ENCODE results near the gene ADGB.
"Not testable (repeated sequence)": the region's sequence is repeated elsewhere in the genome, so short reads cannot be mapped to it uniquely, and the experiment has no call there.

The ADGB gene

DNA sequence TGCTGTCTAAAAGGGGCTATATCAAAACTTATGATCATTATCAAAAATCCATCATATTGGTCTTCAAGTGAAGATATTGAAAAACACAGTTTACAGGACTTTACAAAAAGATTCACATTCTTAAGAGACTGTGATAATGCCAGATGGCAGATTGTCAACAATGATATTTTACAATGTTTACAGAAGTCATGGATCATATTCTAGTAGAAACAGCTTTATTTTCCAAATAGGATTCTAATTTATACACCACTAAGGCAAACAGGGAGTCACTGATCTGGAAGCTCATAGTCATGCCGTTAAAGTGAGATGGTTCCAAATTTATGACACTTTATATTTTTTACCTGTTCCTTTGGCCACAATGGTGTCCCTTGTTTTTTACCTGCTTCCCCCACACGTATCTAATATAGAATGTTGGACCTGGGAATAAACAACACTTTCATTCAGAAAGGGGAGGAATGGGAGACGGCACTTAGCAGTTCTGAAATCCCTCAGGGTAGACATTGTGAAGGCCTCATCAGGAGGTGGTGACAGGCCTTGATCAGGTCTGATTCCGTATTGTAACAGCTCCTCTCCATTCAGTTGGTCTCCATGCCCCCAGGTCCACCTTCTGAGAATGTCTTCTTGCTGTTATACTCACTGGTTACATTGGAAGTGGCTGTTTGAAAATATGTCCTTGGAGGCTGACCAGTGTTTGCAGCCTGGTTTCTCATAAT lies 228.6 kb downstream of the ADGB start:
- no peak for DNase-seq

DNA sequence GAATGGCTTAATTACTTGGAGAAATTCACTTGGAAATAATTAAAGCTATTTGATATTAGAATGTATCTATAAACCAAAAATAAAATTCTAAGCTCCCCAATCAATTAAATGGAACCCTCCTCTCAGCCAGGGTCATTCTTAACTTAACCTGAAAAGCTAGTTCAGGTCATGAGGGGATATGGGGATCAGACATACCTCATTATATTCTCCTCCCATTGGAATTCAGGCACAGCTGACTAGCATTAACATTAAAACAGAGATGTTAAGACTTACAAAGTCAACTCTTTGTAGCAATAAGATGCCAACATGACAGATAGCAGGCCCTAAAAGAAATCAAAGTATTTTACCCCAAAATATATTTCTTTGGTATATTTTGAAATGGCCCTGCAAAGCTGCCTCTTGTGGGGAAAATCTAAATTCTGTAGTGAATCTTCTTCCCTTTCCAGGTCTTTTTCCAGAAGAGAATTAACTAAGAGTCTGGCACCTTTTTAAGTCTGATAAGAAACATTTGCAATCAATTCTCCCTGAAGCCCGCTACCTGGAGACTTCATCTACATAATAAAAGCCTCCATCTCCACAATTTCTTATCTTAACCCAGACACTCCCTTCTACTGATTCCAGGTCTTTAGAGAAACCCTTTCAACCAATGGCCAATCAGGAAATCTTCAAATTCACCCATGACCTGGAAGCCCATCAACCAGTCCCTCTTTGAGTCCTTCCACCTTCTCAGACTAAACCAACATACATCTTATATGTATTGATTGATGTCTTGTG lies 231.2 kb downstream of the ADGB start:
- DNase-seq: no peak

DNA sequence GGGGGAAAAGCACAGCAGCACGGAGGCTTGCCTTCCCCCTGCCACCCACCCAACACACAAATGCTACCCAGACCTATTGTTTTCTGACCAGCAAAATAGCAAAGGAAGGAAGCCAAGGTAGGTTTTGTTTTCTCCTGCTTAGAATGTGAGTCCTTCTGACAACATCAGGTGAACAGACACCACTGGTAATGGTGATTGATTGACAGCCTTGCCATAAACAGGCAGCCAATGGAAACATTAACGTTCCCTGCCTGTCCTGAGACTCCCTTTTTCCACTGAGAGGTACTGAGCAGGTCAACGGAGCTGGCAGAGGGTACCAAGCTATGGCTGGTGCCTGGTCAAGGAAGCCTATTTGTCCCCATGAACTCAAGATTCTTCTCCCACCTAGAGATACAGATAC lies 234.4 kb downstream of the ADGB start:
- no peak for DNase-seq

DNA sequence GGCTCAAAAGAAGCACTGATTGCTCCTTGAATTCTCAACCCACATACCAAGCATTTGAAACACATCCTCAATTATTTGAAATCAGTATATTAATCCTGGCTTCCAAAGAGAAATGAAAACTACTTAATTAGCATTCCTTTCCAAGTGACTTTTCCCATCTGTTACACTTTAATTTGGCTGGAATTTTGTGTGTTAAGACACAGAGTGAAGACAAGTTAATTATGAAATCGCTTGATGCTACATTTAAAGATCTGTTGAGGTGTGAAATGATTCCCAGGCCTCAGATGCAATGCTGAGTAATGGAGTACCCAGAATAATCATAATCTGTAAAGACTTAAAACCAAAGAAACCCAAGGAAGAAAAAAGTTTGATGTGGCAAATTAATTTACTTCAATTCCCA lies 241.4 kb downstream of the ADGB start:
- no peak for DNase-seq

DNA sequence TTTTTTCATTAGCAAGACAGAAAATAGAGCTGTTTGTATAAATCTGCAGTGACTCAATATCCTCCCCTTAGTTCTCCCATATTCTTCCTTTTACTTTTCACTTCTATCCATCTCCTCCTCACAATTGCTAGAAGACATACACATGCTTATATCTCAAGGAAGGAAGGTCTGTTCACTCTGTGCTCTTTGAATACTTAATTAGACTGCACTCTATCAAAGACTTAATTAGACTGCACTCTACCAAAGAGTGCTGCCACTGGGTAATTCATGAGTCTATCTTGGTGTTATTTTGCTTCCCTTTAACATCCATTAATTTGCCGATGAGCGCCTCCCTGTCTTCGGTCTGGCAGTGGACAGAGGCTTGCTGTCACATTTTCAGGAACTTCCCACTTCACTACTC lies 241.9 kb downstream of the ADGB start:
- no peak for DNase-seq

DNA sequence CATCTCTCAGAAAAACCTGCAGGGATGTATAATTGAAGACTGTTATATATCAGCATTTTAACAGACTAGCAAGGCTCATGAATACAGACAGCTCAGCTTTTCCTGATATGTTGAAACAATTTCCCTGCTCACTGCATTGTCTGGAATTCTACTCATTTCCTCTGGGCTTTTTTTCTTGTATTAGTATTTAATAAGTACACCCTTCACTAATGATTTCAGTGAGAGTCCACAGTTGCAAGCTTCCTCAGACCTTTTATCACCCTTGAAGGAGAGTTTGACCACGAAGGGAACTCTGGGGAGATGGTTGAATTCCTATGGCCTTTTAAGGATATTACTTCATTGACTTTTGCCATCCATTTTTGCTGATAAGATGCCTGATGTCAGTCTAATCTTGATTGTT lies 248.7 kb downstream of the ADGB start:
- DNase-seq: no peak

DNA sequence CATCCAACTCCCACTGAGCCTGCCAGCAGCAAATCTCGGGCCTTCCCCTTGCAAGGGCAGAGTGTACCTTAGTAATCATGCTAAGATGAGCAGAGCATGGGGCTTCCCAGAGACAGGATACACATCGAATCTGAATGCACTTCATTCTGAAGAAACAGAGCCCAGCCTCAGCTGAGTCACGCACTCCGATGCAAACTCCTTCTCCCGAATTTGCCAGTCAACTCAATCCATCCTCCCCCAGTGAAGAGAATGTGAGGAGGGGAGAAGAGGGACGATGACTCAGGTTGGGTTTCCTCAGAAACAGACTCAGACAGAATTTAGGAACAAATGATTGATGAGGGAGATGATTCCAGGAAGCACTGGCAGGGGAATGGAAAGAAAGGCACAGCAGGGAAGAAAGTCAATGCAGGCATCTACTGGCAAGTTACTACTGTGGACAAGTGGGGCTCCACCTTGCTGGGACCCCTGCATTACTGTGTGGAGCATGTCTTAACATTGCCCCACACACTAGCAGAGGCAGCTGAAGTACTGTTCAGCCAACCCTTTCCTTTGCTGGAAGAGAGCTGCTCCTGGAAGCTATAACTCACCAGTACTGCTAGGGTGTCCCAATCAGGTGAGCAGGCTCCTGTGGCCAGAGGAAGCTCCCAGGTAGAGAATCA lies 251.6 kb downstream of the ADGB start:
- DNase-seq: no peak

DNA sequence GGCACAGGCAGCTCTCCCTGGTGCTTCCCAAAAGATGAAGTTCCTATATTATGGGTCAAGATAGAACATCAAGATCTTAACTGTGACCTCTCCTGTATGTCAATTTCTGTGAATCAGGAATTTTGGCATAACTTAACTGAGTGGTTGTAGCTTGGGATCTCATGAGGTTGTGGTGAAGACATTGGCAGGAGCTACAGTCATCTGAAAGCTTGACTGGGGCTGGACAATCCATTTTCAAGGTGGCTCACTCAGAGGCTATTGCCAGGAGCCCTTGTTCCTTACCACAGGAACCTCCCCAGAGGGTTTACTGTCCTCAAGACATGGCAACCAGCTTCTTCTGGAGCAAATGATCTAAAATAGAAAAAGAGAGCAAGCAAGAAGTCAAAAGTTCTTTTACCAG lies 252.2 kb downstream of the ADGB start:
- DNase-seq: no peak

DNA sequence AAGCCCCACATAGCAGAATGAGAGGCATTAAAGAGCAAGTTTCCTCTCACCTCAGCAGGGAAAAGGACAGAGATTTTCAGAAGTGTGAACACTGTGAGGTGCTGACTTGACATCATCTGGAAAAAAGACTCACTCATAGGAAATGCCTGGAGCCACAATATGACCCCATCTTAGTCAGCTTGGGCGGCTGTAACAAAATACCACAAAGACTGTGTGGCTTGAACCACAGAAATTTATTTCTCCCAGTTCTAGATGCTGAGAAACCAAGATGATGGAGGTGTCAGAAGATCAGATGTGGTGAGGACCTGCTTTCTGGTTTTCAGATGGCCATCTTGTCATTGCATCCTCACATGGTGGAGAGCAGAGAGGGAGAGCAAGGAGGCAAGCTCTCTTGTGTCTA lies 253.1 kb downstream of the ADGB start:
- no peak for DNase-seq

DNA sequence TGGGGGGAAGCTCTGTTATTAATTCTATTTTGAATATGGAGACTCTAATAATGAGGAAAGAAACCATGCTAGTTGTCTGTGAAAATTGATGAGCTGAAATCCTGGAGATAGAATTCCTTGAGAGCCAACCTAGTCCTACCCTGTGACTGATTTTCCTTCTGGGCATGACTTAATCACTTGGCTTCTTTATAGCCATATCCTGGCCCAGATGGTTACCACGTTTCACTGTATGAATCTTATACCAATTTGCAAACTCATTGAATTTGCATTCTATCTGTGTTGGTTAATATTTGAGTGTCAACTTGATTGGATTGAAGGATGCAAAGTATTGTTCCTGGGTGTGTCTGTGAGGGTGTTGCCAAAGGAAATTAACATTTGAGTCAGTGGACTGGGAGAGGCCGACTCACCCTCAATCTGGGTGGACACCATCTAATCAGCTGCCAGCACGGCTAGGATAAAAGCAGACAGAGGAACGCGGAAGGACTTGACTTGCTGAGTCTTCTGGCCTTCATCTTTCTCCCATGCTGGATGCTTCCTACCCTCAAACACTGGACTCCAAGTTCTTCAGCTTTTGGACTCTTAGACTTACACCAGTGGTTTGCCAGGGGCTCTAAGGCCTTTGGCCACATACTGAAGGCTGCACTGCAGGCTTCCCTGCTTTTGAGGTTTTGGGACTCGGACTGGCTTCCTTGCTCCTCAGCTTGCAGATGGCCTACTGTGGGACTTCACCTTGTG lies 255.9 kb downstream of the ADGB start:
- DNase-seq: not testable (repeated sequence)

DNA sequence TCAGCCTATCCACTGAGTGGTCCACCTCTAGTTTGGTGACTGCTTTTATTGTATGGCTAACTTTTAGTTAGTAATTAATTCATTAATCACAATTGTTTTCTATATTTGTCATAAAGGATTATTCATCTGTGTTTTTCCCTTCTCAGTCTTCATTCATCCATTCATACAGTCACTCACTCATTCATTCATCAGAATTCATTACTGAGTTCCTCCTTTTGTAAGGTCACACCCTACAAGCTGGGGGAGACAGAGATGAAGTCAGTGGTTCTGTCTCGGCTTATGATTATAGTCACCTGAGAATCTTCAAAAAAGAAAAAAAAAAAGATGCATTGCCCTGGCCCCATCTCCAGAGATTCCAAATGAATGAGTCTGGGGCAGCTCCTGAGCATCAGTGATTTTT lies 257.1 kb downstream of the ADGB start:
- no peak for DNase-seq

DNA sequence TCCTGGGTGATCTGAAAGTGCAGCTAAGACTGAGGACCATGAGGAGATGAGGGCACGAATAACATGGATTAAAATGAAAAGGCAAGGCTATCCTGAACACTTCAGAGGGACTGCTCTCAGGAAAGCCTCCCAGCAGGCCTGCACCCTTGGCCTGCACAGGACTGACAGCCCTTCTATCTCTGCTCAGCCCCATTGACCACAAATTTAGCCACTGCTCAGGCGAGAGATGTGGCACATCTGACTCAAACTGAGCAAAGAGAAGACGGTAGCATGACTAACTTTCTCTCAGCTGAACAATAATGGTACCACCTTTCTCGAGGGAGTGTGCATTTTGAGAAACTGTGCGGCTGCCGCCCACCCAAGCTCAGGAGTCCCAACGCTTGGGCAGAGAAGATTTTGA lies 257.5 kb downstream of the ADGB start:
- no peak for DNase-seq

DNA sequence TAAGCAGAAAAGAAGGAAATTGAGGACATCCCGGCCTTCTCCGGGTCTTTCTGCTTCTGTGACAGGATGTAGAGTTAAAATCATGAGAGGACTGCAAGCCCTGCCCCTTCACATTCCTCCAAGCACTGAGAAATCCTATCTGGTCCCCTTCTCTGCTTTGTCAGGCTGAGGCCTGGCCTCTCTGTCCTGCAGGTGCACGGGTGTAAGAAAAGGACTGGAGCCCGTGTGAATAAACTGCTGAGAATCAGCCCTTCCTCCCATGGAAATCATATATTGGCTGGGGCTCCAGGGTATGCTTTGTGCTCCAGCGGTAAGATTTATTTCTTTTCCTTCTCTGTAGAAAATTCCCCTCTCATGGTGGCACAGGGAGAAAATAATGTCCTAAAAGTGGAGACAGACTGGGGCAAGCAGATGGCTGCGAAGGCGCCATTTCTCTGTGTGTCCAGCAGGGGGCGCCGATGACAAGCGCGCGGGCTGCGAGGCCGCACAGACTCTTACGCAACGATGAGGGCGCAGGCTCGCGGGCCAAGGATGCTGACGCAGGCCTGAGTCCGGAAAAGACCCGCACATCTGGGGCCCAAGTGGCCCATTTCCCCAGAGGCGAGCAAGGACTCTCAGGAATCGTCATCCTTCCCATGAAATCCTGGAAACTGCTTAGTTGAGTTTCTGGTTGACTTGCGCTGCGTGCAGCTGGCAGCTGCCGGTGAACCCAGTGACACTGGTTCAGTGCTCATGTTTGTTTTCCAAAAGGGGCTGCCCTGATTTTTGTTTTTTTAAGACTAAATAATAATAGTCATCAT lies 258.6 kb downstream of the ADGB start:
- DNase-seq: peak; percentile 77 to 93

DNA sequence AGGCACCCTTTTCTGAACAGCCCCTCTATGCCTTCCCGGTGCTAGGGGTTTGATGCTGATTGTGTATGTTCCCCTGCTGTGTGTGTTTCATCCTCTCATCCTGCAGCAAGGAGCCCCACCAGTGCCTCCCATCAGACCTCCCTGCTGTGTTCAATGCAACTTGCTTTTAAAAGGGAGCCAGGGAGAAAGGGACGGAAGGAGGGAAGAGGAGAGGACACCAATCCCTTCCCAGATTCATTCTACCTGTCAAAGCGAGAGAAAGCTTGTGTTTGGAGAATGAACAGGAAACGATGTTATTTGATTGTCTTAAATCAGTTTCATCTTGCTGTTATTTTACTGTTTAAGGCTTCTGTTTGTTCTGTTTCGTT lies 259.2 kb downstream of the ADGB start:
- DNase-seq: peak; percentile 65 to 68

DNA sequence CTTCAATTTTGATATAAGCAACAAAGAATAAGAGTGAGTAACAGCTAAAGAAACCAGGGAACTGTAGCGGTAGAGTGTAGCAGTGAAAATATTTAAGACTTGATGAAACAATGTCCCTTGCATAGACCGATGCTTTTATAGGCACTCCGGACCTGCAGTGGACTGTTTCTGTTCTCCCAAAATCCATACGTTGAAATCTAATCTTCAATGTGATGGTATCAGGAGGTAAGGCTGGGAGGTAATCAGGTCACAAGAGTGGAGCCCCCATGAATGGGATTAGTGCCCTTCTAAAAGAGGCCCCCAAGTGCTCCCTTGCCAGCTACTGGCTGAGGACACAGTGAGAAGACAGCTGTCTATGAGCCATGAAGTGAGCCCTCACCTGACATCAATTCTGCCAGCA lies 260.4 kb downstream of the ADGB start:
- no peak for DNase-seq

DNA sequence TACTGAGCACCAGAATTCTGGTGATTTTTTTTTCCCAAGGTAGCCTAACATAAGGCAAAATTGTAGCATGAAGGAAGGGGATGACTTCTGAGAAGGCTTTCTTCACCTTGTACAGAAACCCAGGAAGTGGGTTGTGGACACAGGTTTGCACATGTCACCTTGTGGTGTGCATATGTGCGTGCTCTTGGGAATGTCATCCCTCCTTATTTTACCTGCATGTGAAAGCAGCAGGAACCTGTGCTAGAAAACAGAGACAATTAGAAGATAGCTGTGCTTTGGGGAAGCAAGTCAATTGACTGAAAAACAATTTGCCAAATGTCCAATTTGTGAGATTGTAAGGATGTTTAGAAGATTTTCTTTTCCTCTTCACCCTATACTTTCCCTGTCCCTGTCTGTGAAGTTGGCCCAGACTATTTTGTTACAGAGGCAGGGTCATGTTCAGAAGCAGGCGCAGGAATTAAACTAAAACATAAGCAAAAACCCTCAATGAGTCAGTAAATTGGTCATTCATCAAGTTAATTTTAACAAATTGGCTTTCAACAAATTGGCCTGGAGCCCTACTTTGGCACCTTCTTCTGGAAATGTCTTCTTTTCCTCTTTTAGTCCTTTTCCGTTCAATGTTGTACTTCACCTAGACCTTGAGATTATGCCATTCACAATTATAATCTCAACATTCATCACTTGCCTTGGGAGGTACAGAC lies 261.2 kb downstream of the ADGB start:
- DNase-seq: no peak

DNA sequence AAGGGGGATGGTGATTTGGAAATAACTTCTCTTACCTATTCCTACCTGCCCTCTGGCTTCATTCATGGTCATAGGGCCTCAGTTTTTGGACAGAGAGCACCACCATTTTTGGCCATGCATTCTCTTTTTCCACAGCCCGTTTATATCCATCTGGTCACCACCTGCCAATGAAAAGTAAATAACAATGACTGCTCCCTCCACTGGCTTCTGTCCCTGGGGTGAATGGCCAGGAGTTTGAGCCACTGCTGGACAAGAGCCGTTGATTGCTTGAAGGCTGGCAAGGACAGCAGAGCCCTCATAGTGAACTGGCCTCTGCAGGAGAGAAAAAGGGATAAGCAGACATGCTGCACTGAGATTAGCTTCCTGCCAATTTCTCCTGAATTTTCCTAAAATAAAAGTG lies 261.8 kb downstream of the ADGB start:
- peak in 1 of 2 donors; percentile 3 for DNase-seq

DNA sequence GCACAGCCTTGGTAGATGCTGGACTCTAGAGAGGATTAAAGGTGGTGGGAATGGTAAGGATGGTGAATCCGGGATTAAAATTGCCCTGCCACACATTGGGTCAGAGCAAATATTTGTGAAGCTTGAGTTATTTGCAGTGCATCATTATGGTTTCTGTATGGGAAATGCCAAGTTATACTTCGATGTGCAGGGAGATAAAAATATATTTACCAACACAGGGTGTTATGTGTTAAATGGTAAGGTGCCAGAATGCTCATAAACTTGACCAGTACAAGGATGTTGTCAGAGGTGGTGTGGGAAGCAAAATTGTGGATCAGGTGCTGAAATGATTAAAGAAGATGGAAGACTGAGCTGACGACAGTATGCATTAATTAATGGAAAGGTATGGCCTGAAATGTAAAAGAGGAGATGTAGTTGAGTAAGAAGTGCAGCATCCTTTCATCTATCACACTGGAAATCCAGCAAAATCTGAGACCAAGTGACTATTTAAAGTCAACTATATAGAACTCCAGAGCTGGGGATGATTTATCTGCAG lies 262.3 kb downstream of the ADGB start:
- DNase-seq: no peak

DNA sequence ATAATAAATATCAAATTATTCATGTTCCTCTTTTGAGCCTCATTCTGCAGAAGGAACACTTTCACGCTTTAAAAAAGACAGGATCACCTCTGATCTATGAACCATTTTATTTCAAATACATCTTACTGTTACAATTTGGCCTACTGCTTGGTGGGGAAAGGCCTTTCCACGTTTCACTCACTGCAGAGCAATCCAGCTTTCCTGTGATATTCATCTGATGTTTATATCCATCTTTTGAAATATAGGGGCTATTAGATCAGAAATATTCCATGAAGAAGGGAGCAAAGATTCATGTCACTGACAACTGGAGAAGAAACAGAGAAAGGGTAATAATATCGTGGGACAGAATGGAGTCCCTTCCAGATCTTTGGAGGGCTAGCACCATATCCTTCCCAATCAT lies 262.9 kb downstream of the ADGB start:
- DNase-seq: no peak

DNA sequence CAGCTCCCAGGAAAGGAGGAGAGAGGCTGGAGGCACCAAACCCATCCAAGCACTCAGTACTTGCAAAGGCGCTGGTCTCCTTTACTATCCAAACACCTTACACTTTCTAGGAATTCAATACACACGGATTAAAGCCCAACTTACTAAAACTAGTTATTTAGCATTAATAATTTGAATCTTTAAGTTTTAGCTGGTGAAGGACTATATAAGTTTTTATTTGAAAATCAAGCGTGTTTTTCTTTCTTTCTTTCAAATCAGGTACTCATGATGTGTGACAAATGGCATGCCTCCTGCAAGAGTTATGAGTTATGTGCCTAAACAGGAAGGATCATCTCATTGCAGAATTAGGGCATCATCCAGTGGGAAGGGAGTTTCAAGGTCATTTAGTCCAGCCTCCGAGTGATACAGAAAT lies 263.7 kb downstream of the ADGB start:
- no peak for DNase-seq

DNA sequence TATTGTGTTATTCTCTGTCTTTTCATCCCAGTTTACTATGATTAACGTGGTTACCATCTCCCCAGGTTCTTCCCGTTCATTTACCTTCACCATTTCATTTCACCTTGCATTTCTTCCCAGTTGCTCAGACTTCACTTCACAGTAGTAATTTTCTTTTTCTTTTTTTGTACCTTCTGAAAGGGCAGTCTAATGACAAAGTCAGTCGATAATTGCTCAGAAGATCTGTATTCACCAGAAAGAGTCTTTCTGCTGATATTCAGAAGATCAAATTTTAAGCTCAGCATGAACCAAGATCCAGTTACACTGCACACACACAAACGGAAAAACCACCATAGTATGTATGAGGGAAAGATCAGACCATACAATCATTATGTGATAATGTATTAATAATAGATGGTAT lies 265.5 kb downstream of the ADGB start:
- DNase-seq: no peak

DNA sequence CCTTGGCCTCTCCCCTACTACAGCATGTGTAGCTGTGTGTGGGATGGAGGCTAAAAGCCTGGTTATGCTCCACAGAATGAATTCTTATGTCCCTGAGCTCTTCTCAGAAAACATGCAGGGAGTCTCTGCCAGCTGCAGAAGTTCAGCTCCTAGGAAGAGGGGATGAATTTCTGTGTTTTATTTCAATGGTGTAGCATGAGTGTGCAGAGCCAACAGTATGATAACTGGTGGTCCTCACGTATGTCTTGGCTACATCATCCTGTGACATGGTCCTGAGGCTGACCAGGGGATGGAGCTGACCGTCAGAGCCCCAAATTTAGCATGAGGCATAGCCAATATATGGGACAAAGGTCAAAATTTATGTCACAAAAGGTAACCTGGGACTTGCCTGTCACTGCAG lies 266.1 kb downstream of the ADGB start:
- DNase-seq: no peak
